ENCODE data around the gene KLK13. TPM values are rescaled to one million over a fixed set of nuclear protein-coding genes. Genes with fewer than 3 reads are reported as not detected.

The KLK13 gene
- polyA plus RNA-seq, 3 donors: not detected

- intact Hi-C loops (cut with micrococcal nuclease): loop anchor here in 1 of 2 donors (5.0 kb wide), 1 partner anchor 153 kb away; no protein-coding TSS in a partner anchor
- peaks cover 24 to 26% of the 10 kb centered on the region in 2 donors for H3K4me1 ChIP-seq (ENCODE audit: control insufficient read depth in 1 of 2, insufficient read depth in 2 of 2, low read length in 2 of 2)
- H3K79me2 ChIP-seq (ENCODE audit: insufficient read depth, low read length): no peaks in the 10 kb centered on the region
- H3K27me3 ChIP-seq (ENCODE audit: control insufficient read depth in 2 of 2, insufficient read depth in 2 of 2, low read length in 2 of 2): peaks cover 19 to 55% of the 10 kb centered on the region in 2 donors
- H3K9me3 ChIP-seq (replicated peaks in 1 of 2; ENCODE audit: control insufficient read depth in 1 of 2, insufficient read depth in 1 of 2, low read length in 2 of 2): peaks cover 0 to 28% of the 10 kb centered on the region in 2 donors
- Mint-ChIP-seq H3K9me3 (peaks cover 6 to 23% (median 17%) of the 10 kb centered on the region in 7 donors), H3K36me3 (peaks cover 0 to 12% of the 10 kb centered on the region in 2 donors), H3K4me3 (peak overlapping the region; percentile 83 to 95), H3K27ac (no peak overlapping the region), H3K4me1 (peaks cover 34% of the 10 kb centered on the region), H3K27me3 (ENCODE audit: low read depth in 3 of 3) (peaks cover 62 to 79% (median 71%) of the 10 kb centered on the region in 3 donors)
- H3K27ac ChIP-seq (ENCODE audit: low read depth in 1 of 2, low read length in 2 of 2): no peak overlapping the region
- no peak for TF ChIP-seq CTCF (IDR thresholded peaks at IDR 0.05)
- 1% methylated on average over 32 of the region's 68 CpGs for WGBS (ENCODE audit: insufficient coverage)
- H3K9ac ChIP-seq (ENCODE audit: insufficient read depth, low read length, poor library complexity, severe bottlenecking): no peak overlapping the region
- no peaks in the 10 kb centered on the region for H3K36me3 ChIP-seq (replicated peaks in 1 of 2; ENCODE audit: control insufficient read depth in 1 of 2, insufficient read depth in 2 of 2, low read length in 2 of 2)
- H3K4me2 ChIP-seq (replicated peaks; ENCODE audit: extremely low read depth, low read length, poor library complexity, severe bottlenecking): peak overlapping the region; percentile 63
- DNase-seq: no peak
- H2AFZ ChIP-seq (ENCODE audit: insufficient read depth, low read depth, low read length, poor library complexity, severe bottlenecking): peak overlapping the region; percentile 57
- no peaks in the 10 kb centered on the region for H4K20me1 ChIP-seq (ENCODE audit: insufficient read depth, low read length)
- H3K4me3 ChIP-seq (replicated peaks in 1 of 3; ENCODE audit: low read depth in 2 of 3, low read length in 3 of 3): peak overlapping the region in 2 of 3 experiments; percentile 35 to 43
Observed at GRCh38 chr19:51018745-51019543, 45.9 kb downstream of the KLK13 start.

GRCh38 chr19:51016798-51017683 lies 47.9 kb downstream of the KLK13 start:
- DNase-seq: peak in 2 of 3 donors; percentile 12 to 39
- Histone ChIP-seq H3K4me3 (replicated peaks in 1 of 3; ENCODE audit: low read depth in 2 of 3, low read length in 3 of 3) (no peak overlapping the region), H3K36me3 (replicated peaks in 1 of 2; ENCODE audit: control insufficient read depth in 1 of 2, insufficient read depth in 2 of 2, low read length in 2 of 2) (no peaks in the 10 kb centered on the region), H3K79me2 (ENCODE audit: insufficient read depth, low read length) (no peaks in the 10 kb centered on the region), H3K9ac (ENCODE audit: insufficient read depth, low read length, poor library complexity, severe bottlenecking) (no peak overlapping the region), H3K27ac (ENCODE audit: low read depth in 1 of 2, low read length in 2 of 2) (no peak overlapping the region), H3K4me2 (replicated peaks; ENCODE audit: extremely low read depth, low read length, poor library complexity, severe bottlenecking) (no peak overlapping the region), H3K9me3 (replicated peaks in 1 of 2; ENCODE audit: control insufficient read depth in 1 of 2, insufficient read depth in 1 of 2, low read length in 2 of 2) (peaks cover 0 to 28% of the 10 kb centered on the region in 2 donors), H3K4me1 (ENCODE audit: control insufficient read depth in 1 of 2, insufficient read depth in 2 of 2, low read length in 2 of 2) (peaks cover 24 to 26% of the 10 kb centered on the region in 2 donors), H2AFZ (ENCODE audit: insufficient read depth, low read depth, low read length, poor library complexity, severe bottlenecking) (peak overlapping the region; percentile 17), H3K27me3 (ENCODE audit: control insufficient read depth in 2 of 2, insufficient read depth in 2 of 2, low read length in 2 of 2) (peaks cover 19 to 53% of the 10 kb centered on the region in 2 donors), H4K20me1 (ENCODE audit: insufficient read depth, low read length) (no peaks in the 10 kb centered on the region)
- peak overlapping the region; percentile 69 to 95 for H3K4me3 Mint-ChIP-seq
- peaks cover 34% of the 10 kb centered on the region for H3K4me1 Mint-ChIP-seq
- 2% methylated on average over 57 of the region's 68 CpGs for WGBS (ENCODE audit: insufficient coverage)
- peaks cover 6 to 23% (median 17%) of the 10 kb centered on the region in 7 donors for H3K9me3 Mint-ChIP-seq
- peaks cover 63 to 73% (median 65%) of the 10 kb centered on the region in 3 donors for H3K27me3 Mint-ChIP-seq (ENCODE audit: low read depth in 3 of 3)
- H3K27ac Mint-ChIP-seq: peak overlapping the region in 1 of 7 donors; percentile 57
- peak; percentile 73 for TF ChIP-seq CTCF (IDR thresholded peaks at IDR 0.05)
- peaks cover 0 to 12% of the 10 kb centered on the region in 2 donors for H3K36me3 Mint-ChIP-seq
- intact Hi-C loops (cut with micrococcal nuclease): loop anchor here in 1 of 2 donors (5.0 kb wide), 1 partner anchor 155 kb away; no protein-coding TSS in a partner anchor
